ENCODE data around the gene USP34.

Gene USP34

GRCh38 chr2:61452392-61452791, 18.5 kb downstream of the USP34 start:
- Histone ChIP-seq H3K27ac (replicated peaks) (no peak overlapping the region), H3K27me3 (ENCODE audit: insufficient read depth, poor library complexity, severe bottlenecking) (no peaks in the 10 kb centered on the region), H3K4me3 (replicated peaks; ENCODE audit: insufficient read depth, low read length) (no peak overlapping the region)
- no peak for DNase-seq (ENCODE audit: low read depth in 1 of 2, low spot score in 1 of 2)
- no peak for TF ChIP-seq CTCF (IDR thresholded peaks at IDR 0.05; ENCODE audit: insufficient read depth, low read length)
- TF ChIP-seq GABPA (IDR thresholded peaks at IDR 0.05; ENCODE audit: low read depth): no peak
- TF ChIP-seq SPI1 (IDR thresholded peaks at IDR 0.05; ENCODE audit: borderline replicate concordance, low read depth): no peak
- no peak for TF ChIP-seq POLR2AphosphoS5 (IDR thresholded peaks at IDR 0.05; ENCODE audit: low read depth)
- TF ChIP-seq REST (IDR thresholded peaks at IDR 0.05; ENCODE audit: insufficient replicate concordance, low read depth): no peak

GRCh38 chr2:61451178-61451577, 19.7 kb downstream of the USP34 start:
- Histone ChIP-seq H3K27me3 (ENCODE audit: insufficient read depth, poor library complexity, severe bottlenecking) (no peaks in the 10 kb centered on the region), H3K4me3 (replicated peaks; ENCODE audit: insufficient read depth, low read length) (no peak overlapping the region), H3K27ac (replicated peaks) (no peak overlapping the region)
- TF ChIP-seq POLR2AphosphoS5 (IDR thresholded peaks at IDR 0.05; ENCODE audit: low read depth) (no peak), SPI1 (IDR thresholded peaks at IDR 0.05; ENCODE audit: borderline replicate concordance, low read depth) (no peak), REST (IDR thresholded peaks at IDR 0.05; ENCODE audit: insufficient replicate concordance, low read depth) (no peak), CTCF (IDR thresholded peaks at IDR 0.05; ENCODE audit: insufficient read depth, low read length) (no peak), GABPA (IDR thresholded peaks at IDR 0.05; ENCODE audit: low read depth) (no peak)
- DNase-seq (ENCODE audit: low read depth in 1 of 2, low spot score in 1 of 2): no peak

GRCh38 chr2:61450144-61450543, 20.7 kb downstream of the USP34 start:
- TF ChIP-seq REST (IDR thresholded peaks at IDR 0.05; ENCODE audit: insufficient replicate concordance, low read depth): no peak
- TF ChIP-seq CTCF (IDR thresholded peaks at IDR 0.05; ENCODE audit: insufficient read depth, low read length): no peak
- TF ChIP-seq GABPA (IDR thresholded peaks at IDR 0.05; ENCODE audit: low read depth): no peak
- no peak for TF ChIP-seq SPI1 (IDR thresholded peaks at IDR 0.05; ENCODE audit: borderline replicate concordance, low read depth)
- no peak for TF ChIP-seq POLR2AphosphoS5 (IDR thresholded peaks at IDR 0.05; ENCODE audit: low read depth)
- DNase-seq (ENCODE audit: low read depth in 1 of 2, low spot score in 1 of 2): peak in 1 of 2 experiments; percentile 48
- H3K27ac ChIP-seq (replicated peaks): no peak overlapping the region
- H3K27me3 ChIP-seq (ENCODE audit: insufficient read depth, poor library complexity, severe bottlenecking): no peaks in the 10 kb centered on the region
- no peak overlapping the region for H3K4me3 ChIP-seq (replicated peaks; ENCODE audit: insufficient read depth, low read length)
